HepG2 (cell line): ENCODE measurements around the gene STK40. TPM values are rescaled to one million over a fixed set of nuclear protein-coding genes. Genes with fewer than 3 reads are reported as not detected.

Experiments used
- CTCF ChIP-seq: sonication (generic); formaldehyde crosslinking; IDR thresholded peaks from 2 replicates; pipeline ENCODE4 v1.5.0; 2020; ENCODE audit warnings: mild to moderate bottlenecking, missing genetic modification reagents, moderate library complexity
- GATAD2A ChIP-seq: IDR thresholded peaks from 2 replicates; pipeline ENCODE4 v1.6.1; 2016
- HINFP ChIP-seq: sonication (generic); formaldehyde crosslinking; IDR thresholded peaks from 2 replicates; pipeline ENCODE4 v1.4.0; 2020; ENCODE audit warnings: low read depth, mild to moderate bottlenecking, missing genetic modification reagents
- HMGA1 ChIP-seq: sonication (generic); formaldehyde crosslinking; conservative IDR thresholded peaks from 2 replicates; pipeline ENCODE4 v1.4.0; 2020; ENCODE audit warnings: missing genetic modification reagents
- HNF1B ChIP-seq: sonication (generic); formaldehyde crosslinking; IDR thresholded peaks from 2 replicates; pipeline ENCODE4 v1.5.1; 2020; ENCODE audit warnings: mild to moderate bottlenecking, moderate library complexity, missing genetic modification reagents
- KLF16 ChIP-seq, 2 experiments: sonication (generic) in 1 of 2; formaldehyde crosslinking in 1 of 2; IDR thresholded peaks; 2 replicates each; pipeline versions ENCODE4 v1.6.1 to v1.8.0; 2016 to 2023; ENCODE audit warnings: missing genetic modification reagents in 2 of 2, missing compliant biosample characterization in 1 of 2
- MEF2D ChIP-seq: sonication (generic); formaldehyde crosslinking; IDR thresholded peaks from 2 replicates; pipeline ENCODE4 v1.5.1; 2020; ENCODE audit warnings: mild to moderate bottlenecking, missing genetic modification reagents
- MTA1 ChIP-seq: sonication (generic); formaldehyde crosslinking; IDR thresholded peaks from 2 replicates; pipeline ENCODE4 v1.4.0; 2020; ENCODE audit warnings: missing genetic modification reagents, mild to moderate bottlenecking, borderline replicate concordance
- PATZ1 ChIP-seq: sonication (generic); formaldehyde crosslinking; IDR thresholded peaks from 2 replicates; pipeline ENCODE4 v1.4.0; 2020; ENCODE audit warnings: missing genetic modification reagents
- PRDM10 ChIP-seq: sonication (generic); formaldehyde crosslinking; IDR thresholded peaks from 2 replicates; pipeline ENCODE4 v1.4.0; 2020; ENCODE audit warnings: low read depth, missing genetic modification reagents
- RFX5 ChIP-seq: IDR thresholded peaks from 2 replicates; pipeline ENCODE4 v1.6.1; 2011; ENCODE audit warnings: low read depth, low read length, improper control_type of control experiment
- RFXANK ChIP-seq: IDR thresholded peaks from 2 replicates; pipeline ENCODE4 v1.6.1; 2016
- SMYD3 ChIP-seq: sonication (generic); formaldehyde crosslinking; IDR thresholded peaks from 2 replicates; pipeline ENCODE4 v1.8.1; 2023; ENCODE audit warnings: mild to moderate bottlenecking, missing genetic modification reagents
- ZIK1 ChIP-seq: sonication (generic); formaldehyde crosslinking; IDR thresholded peaks from 2 replicates; pipeline ENCODE4 v1.5.0; 2020; ENCODE audit warnings: mild to moderate bottlenecking, low read depth, missing genetic modification reagents, borderline replicate concordance
- ZNF331 ChIP-seq: sonication (generic); formaldehyde crosslinking; IDR thresholded peaks from 2 replicates; pipeline ENCODE4 v1.4.0; 2020; ENCODE audit warnings: missing genetic modification reagents
- ZNF614 ChIP-seq: IDR thresholded peaks from 2 replicates; pipeline ENCODE4 v1.6.1; 2018; ENCODE audit warnings: missing biosample characterization, missing genetic modification reagents, inconsistent platforms, borderline replicate concordance
- ZNF883 ChIP-seq: sonication (generic); formaldehyde crosslinking; IDR thresholded peaks from 2 replicates; pipeline ENCODE4 v1.5.1; 2020; ENCODE audit warnings: mild to moderate bottlenecking, missing genetic modification reagents; ENCODE audit errors: not compliant biosample characterization
- polyA plus RNA-seq, 8 experiments: library from polyadenylated mRNA; depleted of rRNA in 3 of 8; stranded (reverse) in 7 of 8; unstranded in 1 of 8; fragments of >200 nt; fragmentation: Illumina TruSeq in 4 of 8; extraction: Trizol in 4 of 8; gene quantifications; 2 replicates each; pipeline versions ENCODE4 v1.2.1 to v1.2.3, GENCODE V29; 2011 to 2016; ENCODE audit warnings: low read depth in 4 of 8, missing spikeins in 1 of 8, mixed read lengths in 1 of 8; ENCODE audit not compliant: insufficient read depth in 1 of 8
- total RNA-seq, 5 experiments: library from RNA; depleted of rRNA; stranded (reverse); fragments of >200 nt; fragmentation: Illumina TruSeq; extraction: Trizol; gene quantifications; 2 replicates each; pipeline ENCODE4 v1.2.3, GENCODE V29; 2016; ENCODE audit warnings: low read depth in 1 of 5

STK40 gene
- total and polyA plus RNA-seq, 2 of the 13 experiments (the other 11 are each of a cell fraction or from before 2014, with no cell fraction given), result 33.8 to 35.1 TPM

GRCh38 chr1:36384542-36385409, 948 bp downstream of the STK40 start (continued):
- TF ChIP-seq MEF2D (no peak; the same call in 1 of the 2 replicates), ZNF614 (CRISPR knock-in tag) (0 out of 2 replicates have a peak, but pooled peaks have one; percentile 51), HNF1B (peak; percentile 31; the same call in 1 of the 2 replicates), SMYD3 (CRISPR knock-in tag) (peak; percentile 37; the same call in 1 of the 2 replicates), ZNF331 (CRISPR knock-in tag) (0 out of 2 replicates have a peak, but pooled peaks have one; percentile 29), HINFP (CRISPR knock-in tag) (no peak), CTCF (CRISPR knock-in tag) (peak; percentile 32; the same call in 1 of the 2 replicates), MTA1 (CRISPR knock-in tag) (peak; percentile 44; the same call in 1 of the 2 replicates), KLF16 (CRISPR knock-in tag; IDR thresholded peaks at IDR 0.05) (no peak; a peak in 1 of 4 replicates), PRDM10 (peak; percentile 51; the same call in 1 of the 2 replicates), ZNF883 (peak; percentile 43), PATZ1 (0 out of 2 replicates have a peak, but pooled peaks have one; percentile 33), GATAD2A (CRISPR knock-in tag) (peak; percentile 52), RFXANK (CRISPR knock-in tag) (no peak), RFX5 (no peak), HMGA1 (CRISPR knock-in tag) (no peak), ZIK1 (no peak)
